Measurements from ENCODE around the gene LRRC71.

LRRC71 gene

DNA sequence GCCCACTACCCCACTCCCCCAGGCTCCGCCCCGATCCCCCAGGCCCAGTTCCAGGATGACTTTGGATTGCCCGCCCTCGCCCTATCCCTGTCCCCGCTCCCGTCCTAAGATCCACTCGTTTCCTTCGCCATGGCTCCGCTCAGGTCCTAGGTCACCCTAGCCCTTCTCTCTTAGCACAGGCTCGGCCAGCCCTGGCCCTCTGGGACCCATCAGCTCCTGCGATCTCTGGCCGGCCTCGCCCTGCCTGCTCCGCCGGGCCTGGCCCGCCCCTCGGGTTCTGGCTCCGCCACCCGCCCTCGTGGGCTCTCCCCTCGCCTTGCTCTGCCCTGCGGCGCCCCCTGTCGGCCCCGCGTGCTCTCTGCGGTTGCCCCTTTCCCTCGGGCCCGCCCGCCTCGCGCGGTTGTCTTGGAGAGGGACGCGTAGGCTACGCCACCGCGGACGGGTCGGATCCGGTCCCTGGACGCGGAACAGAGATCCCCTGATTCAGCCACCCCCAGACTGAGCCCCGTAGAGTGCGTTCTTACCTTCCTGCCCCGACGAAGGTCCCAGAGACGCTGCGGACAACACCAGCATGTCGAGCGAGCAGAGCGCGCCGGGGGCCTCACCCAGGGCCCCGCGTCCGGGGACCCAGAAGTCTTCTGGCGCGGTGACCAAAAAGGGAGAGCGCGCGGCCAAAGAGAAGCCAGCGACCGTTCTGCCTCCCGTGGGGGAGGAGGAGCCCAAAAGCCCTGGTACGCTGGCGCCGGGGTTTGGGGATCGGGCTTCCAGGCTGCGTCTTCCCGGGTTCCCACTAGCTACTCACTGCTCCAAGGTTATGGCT is at the start of gene LRRC71:
Gene LRRC71, plus strand, starts transcription at position 400 of the 820 bp plus-strand sequence. Its CDS starts 172 bp downstream, at position 572.
- no peak for DNase-seq

DNA sequence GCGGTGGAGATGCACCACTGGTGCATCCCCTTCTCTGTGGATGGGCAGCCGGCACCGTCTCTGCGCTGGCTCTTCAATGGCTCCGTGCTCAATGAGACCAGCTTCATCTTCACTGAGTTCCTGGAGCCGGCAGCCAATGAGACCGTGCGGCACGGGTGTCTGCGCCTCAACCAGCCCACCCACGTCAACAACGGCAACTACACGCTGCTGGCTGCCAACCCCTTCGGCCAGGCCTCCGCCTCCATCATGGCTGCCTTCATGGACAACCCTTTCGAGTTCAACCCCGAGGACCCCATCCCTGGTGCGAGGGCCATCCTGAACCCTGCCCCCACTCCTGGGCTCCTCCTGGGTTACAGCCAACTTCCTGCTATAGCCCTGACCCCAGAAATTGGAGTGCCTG is 46.8 kb upstream of the LRRC71 start:
- no peak for DNase-seq

DNA sequence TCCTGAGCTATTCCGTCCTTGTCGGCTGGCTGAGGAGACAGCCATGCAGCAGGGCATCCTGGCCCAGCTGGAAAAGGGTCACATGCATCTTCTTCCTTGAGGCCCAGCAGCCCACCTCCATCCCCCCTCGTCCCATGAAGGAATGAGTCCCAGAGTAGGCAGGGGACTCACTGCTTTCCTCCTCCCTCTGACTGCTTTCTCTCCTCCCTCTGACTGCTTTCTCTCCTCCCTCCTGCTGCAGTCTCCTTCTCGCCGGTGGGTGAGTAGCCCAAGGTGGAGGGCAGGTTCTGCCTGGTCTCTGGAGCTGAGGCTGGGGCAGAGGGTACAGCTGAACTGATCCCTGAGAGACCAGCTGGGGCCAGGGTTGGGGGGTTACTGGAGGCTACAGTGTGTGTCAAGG is 46.3 kb upstream of the LRRC71 start:
- DNase-seq, result no peak

- no peak for DNase-seq
These were observed 45.7 kb upstream of the LRRC71 start for GRCh38 chr1:156874572-156875340.

DNA sequence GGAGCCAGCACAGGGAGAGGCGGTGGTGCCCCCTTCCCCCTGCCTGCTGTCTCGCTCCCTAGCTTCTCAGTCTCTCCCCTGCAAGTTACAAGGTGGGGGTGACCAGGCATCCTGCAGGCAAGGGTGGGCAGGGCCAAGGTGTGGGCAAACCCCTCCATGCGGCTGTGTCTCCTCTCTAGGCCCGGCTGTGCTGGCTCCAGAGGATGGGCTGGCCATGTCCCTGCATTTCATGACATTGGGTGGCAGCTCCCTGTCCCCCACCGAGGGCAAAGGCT is 45.2 kb upstream of the LRRC71 start:
- no peak for DNase-seq

DNA sequence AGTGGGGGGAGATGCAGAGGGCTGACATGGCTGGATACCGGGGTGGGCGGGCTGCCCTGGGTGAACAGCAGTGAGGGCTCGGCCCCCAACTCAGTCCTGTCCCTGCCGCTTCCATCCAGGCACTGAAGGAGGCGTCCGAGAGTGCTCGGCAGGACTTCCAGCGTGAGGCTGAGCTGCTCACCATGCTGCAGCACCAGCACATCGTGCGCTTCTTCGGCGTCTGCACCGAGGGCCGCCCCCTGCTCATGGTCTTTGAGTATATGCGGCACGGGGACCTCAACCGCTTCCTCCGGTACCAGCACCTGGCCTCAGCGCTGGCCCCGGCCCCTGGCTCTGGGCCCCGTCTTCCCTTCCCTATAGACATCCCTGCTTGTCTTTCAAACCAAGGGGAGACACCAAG is 44.2 kb upstream of the LRRC71 start:
- DNase-seq, result no peak

DNA sequence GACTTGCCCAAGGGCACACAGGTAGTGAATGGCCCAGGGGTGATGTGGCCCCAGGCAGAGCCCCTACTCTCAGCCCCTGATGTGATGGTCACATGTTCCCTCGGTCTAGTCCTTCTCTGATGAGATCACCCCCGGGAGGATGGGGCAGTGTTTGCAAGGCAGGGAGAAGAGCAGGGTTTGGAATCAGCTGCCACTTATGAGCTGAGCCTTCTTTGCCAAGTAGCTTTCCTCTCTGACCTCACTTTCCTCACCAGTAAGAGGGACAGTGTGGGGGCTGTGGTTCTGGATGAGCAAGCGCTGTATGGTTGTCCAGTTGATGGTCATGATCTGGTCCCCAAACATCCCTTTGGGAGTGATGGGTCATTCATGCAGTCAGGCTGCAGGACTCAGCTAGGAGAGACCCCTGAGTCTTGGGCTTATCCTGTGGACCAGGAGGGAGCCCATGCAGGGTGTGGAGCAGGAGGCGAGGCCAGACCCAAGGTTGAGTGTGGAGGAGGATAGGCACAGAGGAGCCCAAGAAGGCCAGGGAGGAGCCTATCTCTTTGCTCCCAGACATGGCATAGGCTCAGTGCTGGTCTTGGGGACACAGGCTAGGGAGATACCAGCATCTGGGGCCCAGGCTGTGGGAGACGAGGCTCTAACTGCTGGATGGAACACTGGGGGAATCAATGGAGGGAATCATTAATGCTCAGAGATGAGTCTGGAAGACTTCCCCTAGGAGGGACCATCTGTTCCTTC is 42.8 kb upstream of the LRRC71 start:
- no peak for DNase-seq

- no peak for DNase-seq
These were observed 40.6 kb upstream of the LRRC71 start for GRCh38 chr1:156879876-156880275.

- no peak for DNase-seq
These were observed 40.0 kb upstream of the LRRC71 start for GRCh38 chr1:156880473-156880872.

GRCh38 chr1:156881101-156881500 is 39.3 kb upstream of the LRRC71 start:
- DNase-seq, result no peak

DNA sequence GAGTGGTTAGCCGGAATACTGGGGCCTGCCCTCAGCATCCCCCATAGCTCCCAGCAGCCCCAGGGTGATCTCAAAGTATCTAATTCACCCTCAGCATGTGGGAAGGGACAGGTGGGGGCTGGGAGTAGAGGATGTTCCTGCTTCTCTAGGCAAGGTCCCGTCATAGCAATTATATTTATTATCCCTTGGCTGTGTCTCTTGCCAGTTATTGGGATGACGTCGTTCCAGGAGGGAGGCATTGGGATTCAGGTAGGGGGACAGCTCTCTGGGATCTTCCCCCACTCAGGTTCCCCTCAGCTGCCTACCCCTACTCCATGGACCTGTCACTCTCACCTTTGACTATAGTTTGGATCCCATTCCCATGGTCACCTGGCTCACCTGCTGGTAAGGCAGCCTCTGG is 38.8 kb upstream of the LRRC71 start:
- no peak for DNase-seq

DNA sequence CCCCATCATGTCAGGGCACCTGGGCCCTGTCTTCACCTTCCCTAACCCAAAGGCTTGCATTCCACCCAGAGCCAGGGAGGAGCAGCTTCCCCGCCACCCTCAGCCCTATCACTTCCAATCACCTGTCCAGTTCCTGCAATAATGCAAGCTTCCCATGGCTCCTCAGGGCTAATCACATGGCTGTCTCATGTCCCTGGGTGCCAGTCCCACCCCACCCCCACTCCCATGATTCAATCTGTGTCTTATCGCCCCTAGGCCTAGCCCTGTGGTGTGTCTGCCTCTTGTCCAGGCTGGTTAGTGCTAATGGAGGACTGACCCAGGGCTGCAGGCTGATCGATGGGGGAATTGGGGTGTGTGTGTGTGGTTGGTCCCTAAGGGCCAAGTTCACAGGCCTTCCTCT is 37.9 kb upstream of the LRRC71 start:
- no peak for DNase-seq

- no peak for DNase-seq
These were observed 36.5 kb upstream of the LRRC71 start for GRCh38 chr1:156883919-156884318.

DNA sequence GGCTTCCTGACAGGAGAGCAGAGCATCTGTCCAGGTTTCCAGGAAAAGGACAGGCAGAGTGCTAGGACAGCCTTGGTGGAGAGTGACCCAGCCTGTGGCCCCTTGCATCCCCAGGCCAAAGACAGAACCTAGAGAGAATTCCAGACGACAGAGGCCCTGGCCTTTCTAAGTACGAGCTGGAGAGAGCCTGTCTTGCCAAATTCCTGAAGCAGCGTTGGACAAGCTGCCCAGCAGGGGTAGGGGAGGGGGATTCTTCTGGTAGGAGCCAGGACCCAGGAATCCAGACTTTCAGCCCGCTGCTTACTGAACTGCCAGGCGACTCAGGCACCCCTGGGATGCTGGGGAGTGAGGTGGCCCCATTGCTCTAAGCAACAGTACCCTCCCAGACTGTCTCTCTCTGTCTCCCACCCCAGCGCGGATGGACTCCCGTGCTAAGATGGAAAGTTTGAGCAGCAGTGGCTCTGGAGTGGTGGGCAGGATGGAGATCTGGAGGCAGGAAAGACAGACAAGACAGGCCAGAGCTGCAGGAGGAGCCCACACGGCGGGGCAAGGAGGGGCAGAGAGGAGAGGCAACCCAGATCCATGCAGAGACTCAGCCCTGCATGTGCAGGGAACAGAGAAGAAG is 35.8 kb upstream of the LRRC71 start:
- DNase-seq, result no peak

- DNase-seq, result no peak
These were observed 35.1 kb upstream of the LRRC71 start for GRCh38 chr1:156885314-156885713.

DNA sequence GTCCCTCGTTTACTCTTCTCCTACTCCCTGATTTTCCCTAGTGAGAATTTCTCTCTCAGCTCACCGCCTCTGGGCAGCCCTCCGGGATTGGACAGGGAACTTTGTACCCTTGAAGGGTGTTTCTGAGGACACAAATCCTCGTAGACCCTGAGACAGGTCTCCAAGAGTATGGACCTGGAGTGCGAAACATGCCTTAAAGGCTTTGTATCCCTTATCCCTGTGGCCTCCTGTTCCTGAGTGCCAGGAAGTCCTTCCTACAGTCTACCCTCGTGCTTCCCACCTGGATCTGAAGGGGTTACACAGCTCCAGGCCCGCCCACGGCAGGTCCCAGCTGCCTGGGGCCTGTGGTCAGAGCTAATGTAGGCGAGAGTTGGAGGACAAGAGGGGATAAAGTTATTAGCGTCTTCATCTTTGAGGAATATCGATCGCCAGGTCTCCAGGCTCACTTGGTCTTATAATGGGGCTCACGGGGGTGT is 34.5 kb upstream of the LRRC71 start:
- no peak for DNase-seq

DNA sequence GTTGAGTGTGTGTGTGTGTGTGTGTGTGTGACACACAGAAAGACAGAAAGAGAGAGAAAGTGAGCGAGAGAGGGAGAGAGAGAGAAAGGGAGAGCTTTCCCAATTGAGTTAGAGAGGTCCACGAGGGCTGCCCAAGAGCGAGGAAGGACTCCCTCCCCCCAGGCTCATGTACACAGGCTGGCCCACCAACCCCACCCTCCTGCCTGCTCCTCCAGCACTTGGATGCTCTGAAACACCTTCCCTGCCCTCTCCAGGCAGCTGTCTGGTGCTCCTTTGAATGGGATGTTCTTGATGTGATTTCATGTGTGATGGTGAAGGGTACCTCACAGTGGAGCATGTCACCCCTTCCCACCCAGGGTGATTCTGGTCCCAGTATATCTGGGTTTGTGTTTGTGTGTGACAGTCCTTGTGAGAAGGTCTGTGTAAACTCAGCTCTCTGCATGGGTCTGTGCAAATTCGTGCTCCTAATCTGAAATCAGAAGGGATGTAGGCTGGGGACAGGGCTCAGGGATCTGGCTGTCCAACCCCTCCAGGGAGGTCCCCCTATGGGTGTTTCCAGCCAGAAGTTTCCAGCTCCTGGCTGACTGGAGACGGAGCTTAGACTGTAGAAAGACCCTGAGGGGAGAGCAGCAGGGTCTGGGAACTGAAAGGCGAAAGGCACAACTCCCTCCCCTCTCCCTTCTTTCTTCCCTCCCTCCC is 33.7 kb upstream of the LRRC71 start:
- DNase-seq, result no peak

DNA sequence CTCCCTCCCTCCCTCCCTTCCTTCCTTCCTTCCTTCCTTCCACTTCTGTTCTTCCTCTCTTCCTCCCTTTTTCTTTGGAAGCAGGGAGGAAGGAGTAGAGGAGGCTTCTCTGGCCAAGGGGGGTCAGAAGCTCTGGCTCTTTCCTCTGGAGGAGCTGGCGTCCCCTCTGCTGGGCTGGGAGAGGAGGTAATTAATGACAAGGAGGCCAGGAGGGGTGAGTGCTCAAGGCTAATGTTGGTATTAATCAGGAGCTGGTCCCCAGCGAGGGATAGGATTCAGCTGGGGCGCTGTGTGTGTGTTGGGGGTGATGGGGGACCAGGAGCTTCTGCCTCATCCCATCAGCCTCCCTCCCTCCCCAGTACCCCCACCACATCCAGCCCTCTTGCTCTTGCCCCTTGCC is 33.1 kb upstream of the LRRC71 start:
- DNase-seq, result no peak

GRCh38 chr1:156887734-156888133 is 32.7 kb upstream of the LRRC71 start:
- DNase-seq, result no peak

DNA sequence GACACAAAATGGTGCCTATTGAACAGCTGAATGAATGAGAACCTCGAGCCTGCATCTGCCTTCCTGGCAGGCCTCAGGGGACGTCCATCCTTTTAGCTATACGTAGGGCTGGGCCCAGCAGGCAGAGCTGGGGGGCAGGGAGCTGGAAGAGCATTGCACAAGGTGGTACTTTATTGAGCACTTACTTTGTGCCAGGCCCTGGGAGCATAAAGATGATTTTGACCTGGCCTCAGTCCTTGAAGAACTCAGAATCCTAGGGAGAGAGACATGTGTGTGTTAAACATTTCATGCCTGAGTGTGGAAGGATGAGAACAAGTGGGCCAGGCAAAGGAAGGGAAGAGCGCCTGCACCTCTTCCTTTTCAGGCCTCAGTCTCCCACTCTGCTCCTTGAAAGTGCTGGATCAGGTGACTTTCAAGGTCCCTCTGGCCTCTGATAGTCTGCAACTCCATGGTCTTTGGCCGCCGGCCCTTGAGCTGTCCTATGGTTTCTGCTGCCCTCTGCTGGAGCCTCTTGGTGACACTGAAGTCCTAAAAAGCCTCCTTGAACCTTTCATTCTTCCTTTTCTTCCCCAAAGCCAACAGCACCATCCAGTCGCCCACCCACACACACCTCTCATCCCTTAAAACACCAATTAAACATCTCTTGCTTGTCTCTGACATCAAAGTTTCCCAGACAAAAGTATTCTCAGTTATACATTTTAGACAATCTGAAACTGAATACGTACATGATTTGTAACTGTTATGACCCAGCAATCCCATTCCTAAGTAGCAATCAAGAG is 30.4 kb upstream of the LRRC71 start:
- DNase-seq, result peak in 1 of 2 experiments; percentile 11

DNA sequence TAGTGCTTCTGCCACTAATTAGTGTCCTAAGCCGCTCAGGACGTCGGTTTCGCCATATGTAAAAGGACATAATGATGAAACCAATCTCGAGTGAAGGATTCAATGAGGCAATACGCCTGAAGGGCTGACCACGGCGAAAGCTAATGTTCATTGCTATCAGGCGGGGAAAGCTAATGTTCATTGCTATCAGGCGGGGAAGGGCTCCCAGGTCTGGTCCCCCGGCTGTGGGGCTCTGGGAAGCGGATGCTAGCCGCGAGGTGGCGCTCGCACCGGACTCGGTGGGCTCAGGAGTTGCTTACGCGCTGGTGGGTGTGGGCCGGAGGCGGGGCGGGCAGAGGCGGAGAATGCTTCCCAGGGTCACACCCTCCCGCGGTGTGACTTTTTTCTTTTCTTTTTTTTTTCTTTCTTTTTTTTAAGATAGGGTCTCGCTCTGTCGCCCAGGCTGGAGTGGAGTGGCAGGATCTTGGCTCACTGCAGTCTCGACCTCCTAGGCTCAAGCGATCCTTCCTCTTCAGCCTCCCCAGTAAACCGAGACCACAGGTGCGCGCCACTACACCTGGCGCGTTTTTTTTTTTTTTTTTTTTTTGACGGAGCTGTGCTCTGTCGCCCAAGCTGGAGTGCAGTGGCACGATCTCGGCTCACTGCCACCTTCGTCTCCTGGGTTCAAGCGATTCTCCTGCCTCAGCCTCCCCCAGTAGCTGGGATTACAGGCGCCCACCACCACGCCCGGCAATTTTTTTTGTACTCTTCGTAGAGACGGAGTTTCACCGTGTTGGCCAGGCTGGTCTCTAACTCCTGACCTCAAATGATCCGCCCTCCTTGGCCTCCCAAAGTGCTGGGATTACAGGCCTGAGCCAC is 28.0 kb upstream of the LRRC71 start:
- peak in 1 of 2 experiments; percentile 3 for DNase-seq

Measured in cerebellar nuclear complex (tissue), 1 donor.